B cell (primary cell): ENCODE data around the gene IKZF3. TPM values are rescaled to one million over a fixed set of nuclear protein-coding genes. Genes with fewer than 3 reads are reported as not detected.

Experiments used
- ATAC-seq: fragments of 200-7000 bp; cut with Tn5 transposase; one replicate; pipeline ENCODE4 v1.10.0; 2021; ENCODE audit warnings: low read depth, mild to moderate bottlenecking, moderate number of reproducible peaks, moderate library complexity
- CTCF ChIA-PET: fragments of 350-600 bp; sonication (Branson Sonifier 250); formaldehyde crosslinking; loops from one replicate; lab custom pipeline; 2021; ENCODE audit warnings: antibody characterized with exemption, inconsistent platforms; lab: Charles Lee
- POLR2A ChIA-PET: fragments of 350-600 bp; sonication (Branson Sonifier 250); formaldehyde crosslinking; loops from one replicate; lab custom pipeline; 2021; ENCODE audit warnings: antibody characterized with exemption; lab: Charles Lee
- DNase-seq: peaks from one replicate; pipeline ENCODE4 v3.0.0; 2013
- H2AFZ ChIP-seq: 2 replicates; pipeline ENCODE4 v1.6.1; 2012; ENCODE audit warnings: mild to moderate bottlenecking, low read depth, low read length; ENCODE audit not compliant: insufficient read depth, poor library complexity, severe bottlenecking
- H3K27ac ChIP-seq, 2 donors: 1 replicate in 1 of 2; 2 replicates in 1 of 2; pipeline ENCODE4 v1.5.1; 2012 to 2013; ENCODE audit warnings: low read length in 2 of 2, mild to moderate bottlenecking in 2 of 2, moderate library complexity in 1 of 2
- H3K27me3 ChIP-seq, 4 experiments: fragments of 200-600 bp in 1 of 4; sonication (generic) in 1 of 4; replicated peaks in 1 of 4; 1 replicate in 2 of 4; 2 replicates in 2 of 4; pipeline versions ENCODE4 v1.6.1 to v1.7.0; 2013 to 2016; ENCODE audit warnings: low read length in 3 of 4, mild to moderate bottlenecking in 2 of 4, mixed read lengths in 1 of 4, moderate library complexity in 1 of 4; ENCODE audit not compliant: insufficient read depth in 4 of 4, control insufficient read depth in 3 of 4; ENCODE audit errors: control extremely low read depth in 1 of 4
- H3K36me3 ChIP-seq, 2 experiments: replicated peaks in 1 of 2; 1 replicate in 1 of 2; 2 replicates in 1 of 2; pipeline versions ENCODE4 v1.6.1 to v1.7.1; 2013; ENCODE audit warnings: low read length in 1 of 2; ENCODE audit not compliant: insufficient read depth in 2 of 2, control insufficient read depth in 1 of 2; ENCODE audit errors: control extremely low read depth in 1 of 2, extremely low read depth in 1 of 2
- H3K4me1 ChIP-seq, 2 donors: fragments of 200-600 bp in 1 of 2; sonication (generic) in 1 of 2; 1 replicate in 1 of 2; 2 replicates in 1 of 2; pipeline versions ENCODE4 v1.5.1 to v1.6.1; 2013 to 2017; ENCODE audit warnings: low read length in 2 of 2; ENCODE audit not compliant: control insufficient read depth in 2 of 2, insufficient read depth in 2 of 2
- H3K4me2 ChIP-seq: replicated peaks from 2 replicates; pipeline ENCODE3; 2012; ENCODE audit warnings: mild to moderate bottlenecking, low read depth, low read length; ENCODE audit not compliant: poor library complexity, severe bottlenecking
- H3K4me3 ChIP-seq, 5 experiments: fragments of 200-600 bp in 1 of 5; sonication (generic) in 1 of 5; 1 replicate in 3 of 5; 2 replicates in 2 of 5; pipeline versions ENCODE4 v1.5.1 to v1.7.0; 2011 to 2016; ENCODE audit warnings: low read length in 4 of 5, mild to moderate bottlenecking in 4 of 5, low read depth in 2 of 5, control low read depth in 1 of 5, moderate library complexity in 1 of 5; ENCODE audit not compliant: insufficient read depth in 1 of 5; ENCODE audit errors: control extremely low read depth in 1 of 5, extremely low read depth in 1 of 5
- H3K79me2 ChIP-seq: fragments of 200-600 bp; sonication (generic); one replicate; pipeline ENCODE4 v1.6.0; 2016; ENCODE audit warnings: low read length; ENCODE audit not compliant: control insufficient read depth, insufficient read depth
- H3K9ac ChIP-seq: fragments of 200-600 bp; sonication (generic); 2 replicates; pipeline ENCODE4 v1.6.1; 2017; ENCODE audit warnings: mild to moderate bottlenecking, low read length, moderate library complexity
- H3K9me3 ChIP-seq, 3 donors: one replicate each; pipeline versions ENCODE4 v1.6.1 to v1.7.1; 2013; ENCODE audit warnings: low read length in 2 of 3; ENCODE audit not compliant: control insufficient read depth in 2 of 3, insufficient read depth in 1 of 3; ENCODE audit errors: control extremely low read depth in 1 of 3
- H4K20me1 ChIP-seq: 2 replicates; pipeline ENCODE4 v1.6.0; 2012; ENCODE audit warnings: mild to moderate bottlenecking, low read length; ENCODE audit not compliant: insufficient read depth, control insufficient read depth, poor library complexity, severe bottlenecking
- H3K27ac Mint-ChIP-seq: one replicate; pipeline ENCODE4 v1.8.0; 2021; ENCODE audit warnings: mixed read lengths
- H3K27me3 Mint-ChIP-seq: one replicate; pipeline ENCODE4 v1.8.0; 2021; ENCODE audit warnings: mixed read lengths
- H3K4me1 Mint-ChIP-seq: one replicate; pipeline ENCODE4 v1.8.0; 2021; ENCODE audit warnings: mixed read lengths
- H3K4me3 Mint-ChIP-seq: one replicate; pipeline ENCODE4 v1.8.0; 2021; ENCODE audit warnings: mixed read lengths
- H3K9me3 Mint-ChIP-seq: one replicate; pipeline ENCODE4 v1.8.0; 2022; ENCODE audit warnings: mixed read lengths; ENCODE audit not compliant: insufficient read depth
- CTCF ChIP-seq: fragments of 200-600 bp; IDR thresholded peaks from one replicate; pipeline ENCODE4 v1.8.0; 2022; ENCODE audit warnings: antibody characterized with exemption, mild to moderate bottlenecking
- EZH2 ChIP-seq: IDR thresholded peaks from 2 replicates; pipeline ENCODE4 v1.6.1; 2012; ENCODE audit warnings: borderline replicate concordance, low read depth, mild to moderate bottlenecking, moderate library complexity, low read length; ENCODE audit not compliant: insufficient read depth, poor library complexity, severe bottlenecking
- WGBS: methylation state at CpG from one replicate; pipeline ENCODE4 v1.1.5; 2013; ENCODE audit warnings: missing lambda C conversion rate; ENCODE audit not compliant: insufficient coverage; 5-methylcytosine and 5-hydroxymethylcytosine counted together
- intact Hi-C: fragments of 100-400 bp; cut with micrococcal nuclease; formaldehyde crosslinking; loops from one replicate; pipeline ENCODE4 v1.10.0; 2022
- polyA plus RNA-seq: library from polyadenylated mRNA; depleted of rRNA; stranded (reverse); fragments of >200 nt; gene quantifications from 2 replicates; pipeline ENCODE4 v1.2.3, GENCODE V29; 2012
- total RNA-seq, 2 donors: library from RNA; stranded (reverse); fragments of 120-200 nt in 1 of 2; gene quantifications; 1 replicate in 1 of 2; 2 replicates in 1 of 2; pipeline versions ENCODE4 v1.2.3 to v1.2.4, GENCODE V29; 2013 to 2022

IKZF3 gene
- total and polyA plus RNA-seq, 2 donors (not counting 1 experiment from before 2014, with no cell fraction given): 63.0 to 178 TPM

GRCh38 chr17:39740357-39741111, 123.6 kb downstream of the IKZF3 start:
- H3K27ac ChIP-seq: no peak overlapping the region
- H3K4me2 ChIP-seq: peak overlapping the region; percentile 82
- intact Hi-C loops: no loop called here
- H3K9me3 ChIP-seq: peaks cover 0 to 7% (median 0%) of the 10 kb centered on the region in 3 donors
- WGBS: 78% methylated on average over 7 of the region's 16 CpGs
- peaks cover 2% of the 10 kb centered on the region for H3K79me2 ChIP-seq
- no peak overlapping the region for H3K4me3 ChIP-seq
- no peak overlapping the region for H3K9ac ChIP-seq
- peak overlapping the region; percentile 64 for H2AFZ ChIP-seq
- no peaks in the 10 kb centered on the region for H3K9me3 Mint-ChIP-seq
- H3K36me3 ChIP-seq: no peaks in the 10 kb centered on the region
- ChIA-PET POLR2A (interaction anchor here (0.9 kb wide), 1 partner anchor 119 kb away, joined by 3 read pairs; no protein-coding TSS in a partner anchor), CTCF (no interaction called here)
- peaks cover 0 to 34% (median 12%) of the 10 kb centered on the region in 4 experiments for H3K27me3 ChIP-seq
- H3K27me3 Mint-ChIP-seq: peaks cover 30% of the 10 kb centered on the region
- H3K27ac Mint-ChIP-seq: no peak overlapping the region
- peak overlapping the region; percentile 57 for H3K4me3 Mint-ChIP-seq
- H3K4me1 Mint-ChIP-seq: peaks cover 33% of the 10 kb centered on the region
- TF ChIP-seq CTCF (no peak), EZH2 (no peak)
- peak; percentile 12 for DNase-seq
- ATAC-seq: no peak
- peaks cover 32 to 35% of the 10 kb centered on the region in 2 donors for H3K4me1 ChIP-seq
- H4K20me1 ChIP-seq: no peaks in the 10 kb centered on the region

GRCh38 chr17:39739885-39740356, 124.2 kb downstream of the IKZF3 start:
- H3K4me3 Mint-ChIP-seq: peak overlapping the region; percentile 57
- peaks cover 30% of the 10 kb centered on the region for H3K27me3 Mint-ChIP-seq
- Histone ChIP-seq H3K9me3 (peaks cover 0 to 7% (median 0%) of the 10 kb centered on the region in 3 donors), H2AFZ (peak overlapping the region; percentile 64), H3K4me2 (peak overlapping the region; percentile 82), H3K4me1 (peaks cover 32 to 35% of the 10 kb centered on the region in 2 donors), H3K27me3 (peaks cover 0 to 34% (median 12%) of the 10 kb centered on the region in 4 experiments), H3K79me2 (peaks cover 2% of the 10 kb centered on the region), H3K4me3 (peak overlapping the region in 2 of 5 experiments; percentile 20 to 38), H3K9ac (peak overlapping the region; percentile 42), H4K20me1 (no peaks in the 10 kb centered on the region), H3K36me3 (no peaks in the 10 kb centered on the region), H3K27ac (no peak overlapping the region)
- DNase-seq (no peak), ATAC-seq (no peak)
- TF ChIP-seq CTCF: no peak
- TF ChIP-seq EZH2: no peak
- CTCF ChIA-PET: no interaction called here
- peaks cover 33% of the 10 kb centered on the region for H3K4me1 Mint-ChIP-seq
- 58% methylated on average over 5 of the region's 9 CpGs for WGBS
- no peaks in the 10 kb centered on the region for H3K9me3 Mint-ChIP-seq
- POLR2A ChIA-PET: interaction anchor here (0.9 kb wide), 1 partner anchor 120 kb away, joined by 3 read pairs; no protein-coding TSS in a partner anchor
- intact Hi-C loops: no loop called here
- H3K27ac Mint-ChIP-seq: no peak overlapping the region
